NCI-H2196 treated with DMSO at 0.1 percent for 48 hours (cell line): ENCODE measurements around the gene UQCC2.

ENCODE experiments used
- DNase-seq: peaks from one replicate; lab custom pipeline; 2025; ENCODE audit not compliant: unreplicated experiment; lab: John Stamatoyannopoulos, UW

Gene UQCC2

GRCh38 chr6:33692078-33692759, 19.3 kb downstream of the UQCC2 start:
- DNase-seq, result no peak

GRCh38 chr6:33691456-33692077, 19.9 kb downstream of the UQCC2 start:
- DNase-seq, result no peak

GRCh38 chr6:33690766-33691165, 20.7 kb downstream of the UQCC2 start:
- DNase-seq, result no peak

- no peak for DNase-seq
Observed at GRCh38 chr6:33689879-33690278, 21.6 kb downstream of the UQCC2 start.

GRCh38 chr6:33689148-33689494, 22.4 kb downstream of the UQCC2 start:
- DNase-seq, result no peak

GRCh38 chr6:33688451-33689147, 22.9 kb downstream of the UQCC2 start:
- DNase-seq, result no peak

GRCh38 chr6:33688006-33688405, 23.5 kb downstream of the UQCC2 start:
- DNase-seq, result no peak

- DNase-seq, result no peak
Observed at GRCh38 chr6:33686981-33687975, 24.2 kb downstream of the UQCC2 start.

- no peak for DNase-seq
Observed at GRCh38 chr6:33686225-33686924, 25.1 kb downstream of the UQCC2 start.

- DNase-seq, result no peak
Observed at GRCh38 chr6:33685411-33686224, 25.9 kb downstream of the UQCC2 start.

- DNase-seq, result no peak
Observed at GRCh38 chr6:33684983-33685382, 26.5 kb downstream of the UQCC2 start.

GRCh38 chr6:33684428-33684896, 27.0 kb downstream of the UQCC2 start:
- no peak for DNase-seq

- DNase-seq, result no peak
Observed at GRCh38 chr6:33683576-33684427, 27.7 kb downstream of the UQCC2 start.

- no peak for DNase-seq
Observed at GRCh38 chr6:33683051-33683571, 28.4 kb downstream of the UQCC2 start.

- no peak for DNase-seq
Observed at GRCh38 chr6:33682341-33682740, 29.2 kb downstream of the UQCC2 start.

GRCh38 chr6:33679761-33680160, 31.7 kb downstream of the UQCC2 start:
- DNase-seq, result no peak

- no peak for DNase-seq
Observed at GRCh38 chr6:33678932-33679490, 32.5 kb downstream of the UQCC2 start.
